Activated CD8-positive, alpha-beta memory T cell treated with anti-CD3 and anti-CD28 coated beads, Interleukin-2, amount 50 U/mL, for 24 hours (primary cell): ENCODE results near the gene ARHGAP10.
"Not testable (repeated sequence)": the region's sequence is repeated elsewhere in the genome, so short reads cannot be mapped to it uniquely, and the experiment has no call there.

Source experiments
- DNase-seq: peaks from one replicate; pipeline ENCODE4 v3.0.0-alpha.2; 2020; ENCODE audit errors: extremely low read depth

ARHGAP10 gene

DNA sequence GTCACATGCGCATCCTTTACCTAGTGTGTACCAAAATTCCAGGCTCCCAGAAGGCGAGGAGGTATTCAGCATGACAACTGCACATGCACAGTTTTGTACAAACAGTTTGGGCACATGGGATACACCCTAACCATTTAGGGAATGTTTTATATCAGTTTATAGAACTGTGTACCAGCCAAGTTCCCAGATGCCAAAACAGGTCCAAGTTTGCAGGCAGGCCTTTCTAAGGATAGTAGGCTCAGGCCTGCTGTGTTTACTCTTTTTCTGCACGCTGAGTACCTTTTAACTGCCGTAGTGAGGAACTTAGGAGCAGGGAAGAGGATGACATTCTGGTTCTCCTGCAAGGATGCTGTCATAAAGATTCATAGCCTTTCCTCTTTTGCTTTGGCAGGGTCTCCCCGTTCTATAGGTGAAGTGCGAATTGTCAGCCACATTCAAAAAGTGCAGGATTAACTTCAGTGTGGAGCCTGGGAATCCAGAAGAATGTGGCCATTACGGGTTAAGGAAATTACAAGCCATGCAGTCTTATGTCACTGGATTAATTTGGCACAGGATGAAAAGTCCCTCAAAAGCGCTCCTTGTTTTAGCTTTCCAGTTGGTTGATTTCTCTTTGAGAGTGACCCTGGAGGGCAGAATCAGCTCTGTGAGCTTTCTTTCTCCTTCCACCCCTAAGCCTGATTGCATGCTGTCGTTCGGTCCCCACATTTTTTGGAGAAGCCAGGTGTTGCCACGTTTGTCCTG is 259.8 kb downstream of the ARHGAP10 start:
- DNase-seq: no peak

DNA sequence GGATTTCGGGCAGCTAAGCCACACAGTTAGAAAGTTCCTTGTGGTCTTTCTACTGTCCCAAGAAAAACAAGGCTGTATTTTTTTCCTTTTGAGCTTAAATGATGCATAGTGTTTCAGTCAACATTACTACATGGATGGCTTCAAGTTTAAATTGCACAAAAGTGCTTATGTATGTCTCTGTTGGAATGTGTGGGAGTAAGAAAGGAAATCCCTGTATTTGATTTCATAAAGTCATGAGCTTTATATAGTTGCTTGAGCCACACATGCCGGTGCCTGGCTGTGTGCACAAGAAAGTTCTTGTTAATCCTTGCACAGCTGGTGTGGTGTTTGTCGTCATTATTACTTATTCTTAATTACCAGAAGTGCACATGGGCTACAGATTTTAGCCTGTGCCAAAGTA is 262.2 kb downstream of the ARHGAP10 start:
- no peak for DNase-seq

DNA sequence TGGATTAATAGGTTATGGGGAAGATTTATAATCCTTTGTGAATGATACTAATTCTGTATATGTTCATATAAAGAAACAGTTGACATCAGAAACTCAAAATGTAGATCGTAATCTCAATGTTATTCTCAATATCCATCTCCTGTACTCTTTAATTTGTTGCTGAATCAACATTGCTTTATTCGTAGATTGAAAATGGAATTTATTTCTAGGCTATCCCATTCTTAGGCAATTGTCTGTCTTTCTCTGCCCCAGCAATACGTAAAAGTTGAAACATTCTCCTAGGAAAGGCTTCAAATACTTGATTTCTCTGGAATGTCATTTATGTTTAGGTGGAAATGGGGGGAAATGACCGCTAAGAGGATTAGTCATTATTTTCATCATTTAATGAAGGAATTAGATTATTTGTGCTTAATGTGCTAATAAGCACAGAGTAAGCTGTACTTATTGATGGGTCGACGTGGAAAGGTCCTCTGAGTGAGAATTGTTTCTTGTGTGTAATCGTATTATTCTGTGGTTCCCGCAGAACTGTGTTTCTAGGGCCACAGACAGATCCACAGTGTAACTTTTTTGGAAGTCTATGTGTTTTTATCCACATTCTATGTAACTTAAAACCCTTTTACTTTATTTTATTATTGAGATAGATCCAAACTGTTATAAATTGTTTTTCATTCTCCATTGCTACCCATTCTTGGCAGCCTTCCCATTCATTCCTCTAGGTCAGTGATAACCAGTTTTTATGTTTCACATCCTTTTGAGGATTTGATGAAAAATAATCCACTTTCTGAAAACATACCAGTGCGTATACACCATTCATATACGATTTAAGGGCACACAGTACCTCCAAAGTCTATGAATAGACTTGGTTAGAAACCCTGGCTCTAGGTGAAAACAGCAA is 262.9 kb downstream of the ARHGAP10 start:
- no peak for DNase-seq

DNA sequence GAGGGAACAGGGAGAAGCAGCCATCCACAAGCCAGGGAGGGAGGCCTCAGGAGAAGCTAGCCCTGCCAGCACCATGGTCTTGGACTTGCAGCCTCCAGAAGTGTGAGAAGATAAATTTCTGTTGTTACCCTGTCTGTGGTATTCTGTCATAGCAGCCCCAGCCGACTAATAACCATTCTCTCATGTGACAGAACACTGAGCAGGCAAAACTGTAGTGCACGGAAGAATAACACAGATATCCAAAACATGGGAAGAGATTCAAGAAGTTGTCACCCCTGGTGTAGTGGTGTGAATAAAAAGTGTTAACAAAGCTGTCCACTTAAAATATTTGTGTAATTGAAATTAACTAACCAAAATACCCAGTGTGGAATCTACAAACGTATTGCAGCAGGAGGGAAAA is 265.0 kb downstream of the ARHGAP10 start:
- DNase-seq: no peak

DNA sequence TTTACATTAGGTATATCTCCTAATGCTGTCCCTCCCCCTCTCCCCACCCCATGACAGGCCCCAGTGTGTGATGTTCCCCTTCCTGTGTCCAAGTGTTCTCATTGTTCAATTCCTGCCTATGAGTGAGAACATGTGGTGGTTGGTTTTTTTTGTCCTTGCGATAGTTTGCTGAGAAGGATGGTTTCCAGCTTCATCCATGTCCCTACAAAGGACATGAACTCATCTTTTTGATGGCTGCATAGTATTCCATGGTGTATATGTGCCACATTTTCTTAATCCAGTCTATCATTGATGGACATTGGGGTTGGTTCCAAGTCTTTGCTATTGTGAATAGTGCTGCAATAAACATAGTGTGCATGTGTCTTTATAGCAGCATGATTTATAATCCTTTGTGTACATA is 268.1 kb downstream of the ARHGAP10 start:
- not testable (repeated sequence) for DNase-seq

DNA sequence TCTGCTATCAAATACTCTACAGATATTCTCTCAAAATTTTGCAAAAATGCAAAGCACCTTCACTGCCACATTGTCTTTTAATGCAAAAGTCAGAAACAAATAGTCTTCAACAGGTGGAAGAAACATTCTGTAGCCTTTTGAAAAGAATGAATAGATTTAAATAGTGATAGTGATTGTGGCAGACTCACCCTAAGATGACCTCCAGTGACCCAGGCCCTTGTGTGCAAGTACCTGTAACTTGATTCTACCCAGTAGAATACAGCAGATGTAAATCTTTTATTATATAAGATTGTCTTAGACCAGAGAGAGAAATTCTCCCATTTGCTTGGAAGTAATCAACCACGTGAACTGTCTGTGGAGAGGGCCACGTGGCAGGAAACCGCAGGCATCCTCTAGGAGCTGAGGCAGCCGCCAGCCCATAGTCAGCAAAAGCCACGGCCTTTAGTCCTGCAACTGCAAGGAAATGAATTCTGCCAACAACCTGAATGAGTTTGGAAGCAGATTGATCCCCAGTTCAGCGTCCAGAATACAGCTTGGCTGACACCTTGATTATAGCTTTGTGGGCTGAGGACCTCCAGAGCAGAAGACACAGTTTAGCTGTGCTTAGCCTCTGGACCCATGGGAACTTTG is 272.5 kb downstream of the ARHGAP10 start:
- no peak for DNase-seq

DNA sequence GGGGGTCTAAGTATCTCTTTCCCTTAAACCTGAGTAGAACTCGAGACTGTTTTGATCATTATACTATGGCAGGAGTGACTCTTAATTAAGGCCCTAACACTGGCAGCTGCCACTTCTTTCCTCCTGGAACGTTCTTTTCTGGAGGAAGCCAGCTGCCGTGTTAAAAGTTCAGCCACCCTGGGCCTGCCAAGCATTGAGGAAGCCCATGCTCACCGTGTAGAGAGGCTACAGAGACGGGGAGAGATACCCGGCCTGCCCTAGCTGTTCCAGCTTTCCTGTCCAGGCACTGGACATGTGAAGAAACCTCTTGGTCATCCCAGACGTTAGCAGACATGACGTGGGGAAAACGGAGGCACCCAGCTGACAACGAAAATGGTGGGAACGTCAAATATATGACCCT is 274.1 kb downstream of the ARHGAP10 start:
- no peak for DNase-seq

DNA sequence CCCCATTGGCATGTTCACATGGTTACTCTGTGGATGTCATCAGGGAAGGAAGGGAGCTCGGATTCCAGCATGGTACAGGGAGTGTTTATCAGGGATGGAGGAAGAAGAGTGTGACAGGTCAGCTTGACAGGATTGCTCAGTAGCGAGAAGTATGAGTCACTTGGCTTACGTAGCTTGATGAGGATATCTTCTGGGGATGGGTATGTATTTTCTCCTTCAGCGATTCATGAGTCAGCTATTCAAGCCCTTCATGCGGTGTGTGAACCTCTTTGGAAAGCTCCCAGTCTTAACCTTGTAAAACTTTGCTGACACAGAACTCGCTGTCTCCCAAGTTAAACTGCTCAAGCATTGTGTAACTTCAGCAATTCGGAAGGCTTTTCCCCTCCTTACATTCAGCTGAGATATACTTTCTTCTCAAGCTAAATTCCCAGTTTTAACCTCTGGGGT is 275.4 kb downstream of the ARHGAP10 start:
- no peak for DNase-seq

DNA sequence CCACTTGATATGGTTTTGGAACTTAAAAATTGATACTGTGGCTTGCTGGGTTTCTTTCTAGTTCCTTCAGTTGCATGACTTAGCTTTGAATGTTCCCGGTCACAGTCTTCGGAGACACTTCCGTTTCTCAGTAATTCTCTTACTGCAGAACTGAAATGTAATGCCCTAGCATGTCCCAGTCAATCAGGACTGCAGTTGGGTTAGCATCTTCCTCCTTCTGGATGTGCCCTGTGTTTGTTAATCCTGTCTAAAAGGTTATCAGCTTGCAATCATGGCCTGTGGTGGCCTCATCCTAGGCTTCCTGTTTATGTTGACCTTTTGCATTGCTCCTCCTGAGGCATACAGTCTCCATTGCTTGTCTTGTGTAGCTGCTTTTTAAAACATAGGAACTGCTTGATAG is 275.9 kb downstream of the ARHGAP10 start:
- no peak for DNase-seq

DNA sequence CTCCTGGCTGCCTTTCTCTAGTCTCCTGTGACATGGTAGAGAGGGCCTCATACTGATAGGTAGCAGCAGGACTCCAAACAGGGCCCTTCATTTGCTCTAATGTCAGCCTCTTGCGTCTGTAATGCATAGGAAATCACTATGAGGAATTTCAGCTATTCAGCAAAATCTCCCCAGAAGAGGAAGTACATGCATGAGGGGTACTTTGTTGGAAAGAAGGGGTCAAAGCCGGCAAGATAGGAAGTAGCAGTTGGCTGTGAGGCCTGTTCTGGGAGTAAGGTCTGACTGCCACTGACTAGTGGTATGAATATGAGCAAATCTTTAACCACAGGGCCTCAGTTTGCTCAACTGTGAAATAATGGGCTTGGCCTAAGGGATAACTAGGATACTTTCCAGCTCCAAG is 283.2 kb downstream of the ARHGAP10 start:
- DNase-seq: no peak

DNA sequence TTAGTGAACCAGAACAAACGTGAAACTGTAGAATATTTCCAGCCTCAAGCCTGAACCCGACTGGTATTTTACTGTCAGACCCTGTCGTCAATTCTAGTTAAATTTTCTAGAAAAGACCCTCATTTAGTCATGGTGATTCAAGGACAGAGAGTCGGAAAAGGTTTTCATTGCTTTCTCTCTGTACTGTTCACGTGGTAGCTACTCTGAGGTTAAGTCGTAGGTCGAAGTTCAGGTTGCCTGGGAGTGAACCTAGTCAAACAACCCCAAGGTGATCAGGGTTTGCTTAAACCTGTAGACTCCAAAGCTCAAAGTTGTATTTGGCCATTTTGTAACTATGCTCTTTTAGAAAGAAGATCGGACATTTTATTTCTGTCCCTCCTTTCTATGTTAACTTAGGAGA is 283.6 kb downstream of the ARHGAP10 start:
- no peak for DNase-seq

DNA sequence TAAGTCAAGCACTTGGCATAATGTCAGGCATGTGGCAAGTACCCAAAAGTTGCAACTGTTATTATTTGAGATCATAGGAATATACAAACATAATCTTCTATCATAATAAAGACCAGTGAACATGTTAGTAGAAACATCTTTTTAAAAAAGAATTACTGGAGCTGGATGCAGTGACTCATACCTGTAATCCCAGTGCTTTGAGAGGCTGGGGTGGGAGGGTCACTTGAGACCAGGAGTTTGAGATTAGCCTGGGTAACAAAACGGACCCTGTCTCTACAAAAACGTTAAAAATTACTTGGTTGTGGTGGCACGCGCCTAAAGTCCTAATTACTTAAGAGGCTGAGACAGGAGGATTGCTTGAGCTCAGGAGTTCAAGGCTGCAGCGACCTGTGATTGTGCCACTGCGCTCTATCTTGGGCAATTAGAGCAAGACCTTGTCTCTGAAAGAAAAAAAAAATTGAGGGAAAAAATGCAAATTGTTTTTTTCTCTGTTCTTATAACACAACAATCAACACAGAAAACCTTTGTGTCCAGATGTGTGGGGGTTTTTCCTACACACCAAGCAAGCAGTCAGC is 284.3 kb downstream of the ARHGAP10 start:
- DNase-seq: no peak

DNA sequence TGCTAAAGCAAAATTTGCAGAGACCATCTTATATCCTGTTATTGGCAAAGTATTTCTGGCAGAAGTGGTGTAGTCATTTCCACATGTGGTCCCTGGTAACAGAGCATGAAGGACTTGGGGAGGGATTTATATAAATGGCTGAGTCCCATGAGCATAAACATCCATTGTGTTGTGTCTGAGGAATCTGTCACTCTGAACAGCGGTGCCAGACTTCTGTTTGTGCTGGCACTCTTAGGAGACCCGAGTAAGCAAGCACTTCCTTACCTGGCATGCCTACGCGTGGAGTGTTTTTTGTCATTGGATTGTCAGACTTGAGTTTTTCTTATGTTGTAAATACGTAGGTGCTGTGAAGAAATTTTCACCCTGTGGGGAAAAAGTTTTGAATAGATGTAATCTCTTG is 285.9 kb downstream of the ARHGAP10 start:
- no peak for DNase-seq

DNA sequence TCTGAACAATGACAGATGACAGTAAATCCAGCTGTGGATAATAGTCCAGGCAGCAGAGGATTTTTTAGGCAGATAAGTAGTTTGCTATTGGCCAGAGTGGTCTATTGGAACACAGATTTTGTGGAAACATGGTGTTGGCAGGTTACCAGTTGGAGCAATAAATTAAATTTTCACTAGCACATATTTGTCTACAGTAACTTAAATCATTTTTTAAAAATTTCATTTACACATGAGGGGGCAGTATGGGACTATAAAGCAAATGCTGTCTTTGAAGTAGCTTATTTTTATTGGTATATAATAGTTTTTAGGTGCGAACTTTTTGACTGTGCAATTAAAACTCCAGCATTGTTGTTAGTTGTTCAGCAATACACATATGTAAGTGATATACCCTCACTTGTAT is 289.8 kb downstream of the ARHGAP10 start:
- DNase-seq: no peak

DNA sequence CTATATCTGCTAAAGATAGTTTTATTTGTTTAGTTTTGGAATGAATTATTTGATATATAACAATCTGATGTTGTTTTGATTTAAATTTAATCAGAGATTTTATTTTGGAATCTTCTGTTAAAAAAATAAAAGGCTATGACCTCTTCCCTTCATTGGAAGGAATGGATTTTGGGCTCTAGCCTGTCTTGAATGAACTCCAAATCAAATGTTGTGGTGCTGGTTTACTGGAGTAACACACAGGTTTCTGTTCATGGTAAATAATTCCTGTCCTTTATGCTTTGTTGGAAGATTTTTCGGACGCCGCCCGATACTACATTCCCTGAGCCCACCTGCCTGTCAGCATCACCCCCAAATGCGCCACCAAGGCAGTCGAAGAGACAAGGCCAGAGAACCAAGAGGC is 291.1 kb downstream of the ARHGAP10 start:
- DNase-seq: no peak

DNA sequence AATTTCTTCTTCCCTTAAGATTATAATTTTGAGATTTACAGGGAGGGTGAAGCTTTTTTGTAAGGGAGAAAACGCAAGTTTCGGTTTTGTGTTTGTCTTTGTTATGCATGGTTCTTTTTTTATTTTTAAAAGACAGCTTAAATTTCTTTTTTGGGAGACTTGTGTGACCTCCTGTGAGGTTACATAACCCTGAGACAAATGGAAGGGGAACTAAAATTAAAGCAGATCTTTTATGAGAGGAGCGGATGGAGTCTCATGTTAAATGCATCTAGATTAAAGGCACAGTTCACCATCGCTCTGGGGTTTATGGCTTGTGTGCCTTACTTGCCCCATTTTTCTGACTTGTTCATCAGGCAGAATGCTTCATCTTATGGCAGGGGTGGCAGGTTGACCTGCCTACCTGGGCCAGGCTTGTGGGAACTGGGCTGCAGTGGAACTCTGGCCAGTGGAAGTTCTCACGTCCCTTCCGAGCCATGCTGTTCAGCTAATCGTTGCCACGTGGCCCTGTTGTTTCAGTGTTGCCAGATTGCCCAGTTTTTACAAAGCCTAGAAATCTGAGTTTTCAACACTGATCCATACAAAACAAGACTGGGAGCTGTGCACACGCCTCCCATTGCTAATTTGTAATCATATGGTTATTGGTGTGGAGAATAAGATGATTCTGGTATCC is 291.8 kb downstream of the ARHGAP10 start:
- DNase-seq: no peak

DNA sequence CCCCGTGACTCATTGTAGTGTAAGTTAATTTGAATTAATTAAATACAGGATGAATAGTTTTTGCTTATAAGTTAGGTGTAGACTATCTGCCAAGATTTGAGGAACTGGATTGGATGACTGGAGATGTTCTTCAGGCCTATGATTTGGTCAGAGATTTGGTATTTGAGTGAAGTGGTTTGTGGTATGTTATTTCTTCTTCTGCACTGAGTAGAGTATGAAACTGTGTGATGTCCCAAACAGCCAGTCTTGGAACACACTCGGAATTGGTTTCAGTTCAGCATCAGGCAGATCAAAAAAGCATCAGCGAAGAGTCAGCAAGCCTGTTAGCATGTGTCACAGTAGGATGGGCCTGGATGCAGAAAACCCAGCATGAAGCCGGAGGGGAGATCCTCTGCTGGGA is 294.1 kb downstream of the ARHGAP10 start:
- no peak for DNase-seq

DNA sequence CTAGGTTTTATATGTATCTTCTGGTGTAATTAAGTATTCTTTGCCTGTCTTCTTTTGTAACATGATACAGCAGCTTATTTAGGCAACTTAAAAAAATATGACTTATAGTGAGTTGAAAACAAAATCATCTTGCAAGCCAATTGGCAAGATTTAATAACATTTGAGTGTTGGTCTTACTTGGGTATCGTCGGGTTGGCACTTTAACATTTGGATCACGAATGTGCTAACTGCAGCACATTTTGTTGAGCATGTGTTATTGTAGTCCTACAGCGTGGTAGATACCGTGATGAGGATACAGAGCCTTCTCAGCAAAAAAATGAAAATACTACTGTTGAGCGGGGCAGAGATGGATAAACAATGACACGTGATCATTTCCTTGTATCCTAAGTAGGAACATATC is 295.3 kb downstream of the ARHGAP10 start:
- no peak for DNase-seq

DNA sequence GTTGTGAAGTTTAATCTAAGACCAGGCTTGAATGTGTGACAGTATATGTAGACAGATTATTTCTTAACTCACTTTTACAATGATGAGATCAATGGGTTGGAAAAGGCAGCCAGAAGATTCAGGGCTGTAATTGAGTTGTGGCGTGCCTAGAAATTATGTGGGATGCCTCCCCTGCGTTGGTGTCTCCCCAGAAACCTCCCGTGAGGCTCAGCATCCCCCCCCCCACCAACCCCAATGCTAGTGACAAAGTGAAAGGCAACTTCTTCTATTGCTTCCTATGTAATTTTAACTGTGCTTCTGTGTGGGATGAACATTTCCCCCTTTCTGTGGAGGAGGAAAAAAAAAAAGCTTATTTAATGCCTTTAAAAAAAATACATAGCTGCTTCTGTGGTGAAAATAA is 297.9 kb downstream of the ARHGAP10 start:
- DNase-seq: no peak

DNA sequence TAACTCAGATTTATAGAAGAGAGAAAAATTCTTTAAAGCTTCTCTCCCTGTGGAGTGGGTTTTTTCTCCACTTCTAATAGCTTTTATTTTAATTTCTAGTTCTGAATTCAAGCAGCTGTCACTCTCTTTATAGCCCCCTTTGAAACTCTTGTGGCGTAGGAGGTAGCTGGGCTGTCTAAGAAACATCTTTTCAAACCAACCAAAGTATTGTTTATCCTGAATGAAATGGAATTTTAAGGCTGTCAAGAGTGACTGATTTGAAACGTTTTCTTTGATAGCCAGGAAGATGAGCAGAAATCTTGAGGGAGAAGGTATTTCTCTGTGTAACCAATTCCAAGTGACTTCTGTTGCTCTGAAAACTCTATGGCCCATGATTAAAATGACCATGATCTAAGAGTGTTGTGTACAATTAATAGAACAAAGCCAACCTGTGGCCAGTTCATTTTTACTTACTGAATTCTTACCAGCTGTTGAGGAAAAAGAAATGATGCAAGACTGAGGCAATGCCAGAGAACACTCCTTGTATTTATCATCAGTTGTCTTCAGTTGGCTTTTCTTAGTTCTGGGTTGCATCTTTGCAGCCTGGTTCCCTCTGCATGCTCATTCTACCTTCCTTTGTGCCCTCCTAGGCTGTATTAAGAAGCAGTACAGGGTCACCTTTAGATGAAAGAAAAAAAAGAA is 298.4 kb downstream of the ARHGAP10 start:
- DNase-seq: no peak

DNA sequence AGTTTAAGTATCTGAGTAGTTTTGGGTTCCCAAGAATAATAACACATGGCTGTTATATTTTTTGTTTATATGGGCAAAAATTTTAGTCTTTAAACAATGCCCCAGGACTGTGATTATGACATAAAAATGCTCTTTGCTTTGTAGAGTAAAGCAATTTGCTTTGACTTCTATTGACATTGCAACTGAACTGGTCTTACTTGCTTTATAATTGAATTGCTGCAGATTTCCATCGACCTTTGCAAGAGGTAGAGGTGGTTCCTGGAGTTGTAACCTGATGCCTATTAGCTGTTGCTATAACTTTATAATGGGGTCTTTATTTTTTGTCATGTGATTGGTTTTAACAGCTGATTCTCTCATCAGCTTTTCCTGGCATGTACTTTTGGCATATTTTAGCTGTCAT is 302.9 kb downstream of the ARHGAP10 start:
- no peak for DNase-seq
